Measurements from ENCODE around the gene SCARF2.
"Not testable (repeated sequence)": the region's sequence is repeated elsewhere in the genome, so short reads cannot be mapped to it uniquely, and the experiment has no call there.

Gene SCARF2

GRCh38 chr22:20437613-20438426 is at the start of gene SCARF2:
TSS of gene SCARF2 (minus strand) at chr22:20437825. CDS start at chr22:20437754, 71 bp downstream.
- Histone ChIP-seq H3K36me3 (peaks cover 7 to 13% (median 11%) of the 10 kb centered on the region in 11 experiments; a peak in 19 of 22 replicates), H3K9me3 (replicated peaks in 1 of 11) (no peaks in the 10 kb centered on the region), H3K4me3 (peak within 1 kb of the TSS; percentile 43 to 71 (median 58)), H3K4me1 (peaks cover 23 to 39% (median 29%) of the 10 kb centered on the region in 10 experiments), H4K20me1 (peaks cover 40 to 96% (median 67%) of the 10 kb centered on the region in 11 experiments; a peak in 19 of 22 replicates), H3K4me2 (peak within 1 kb of the TSS; percentile 67 to 96 (median 90)), H3K27ac (no peak within 1 kb of the TSS; a peak in 1 of 22 replicates), H3K27me3 (peaks cover 68 to 76% (median 74%) of the 10 kb centered on the region in 11 experiments), H3K9ac (peak within 1 kb of the TSS; percentile 30 to 65 (median 59); a peak in 20 of 22 replicates)
- TF ChIP-seq Cebpa-rat (IDR thresholded peaks at IDR 0.05) = no peak

GRCh38 chr22:20486229-20486628 is 48.6 kb upstream of the SCARF2 start:
- no peak overlapping the region for H3K4me3 ChIP-seq
- TF ChIP-seq Cebpa-rat (IDR thresholded peaks at IDR 0.05) = no peak
- H3K4me1 ChIP-seq = no peaks in the 10 kb centered on the region
- H3K4me2 ChIP-seq = no peak overlapping the region
- no peak overlapping the region for H3K27ac ChIP-seq
- no peak overlapping the region for H3K9ac ChIP-seq
- peaks cover 26 to 56% (median 41%) of the 10 kb centered on the region in 11 experiments for H3K36me3 ChIP-seq
- no peaks in the 10 kb centered on the region for H3K27me3 ChIP-seq
- H3K9me3 ChIP-seq (replicated peaks in 1 of 11) = 0 out of 22 replicates have a peak, but pooled peaks cover 0 to 5% (median 0%) of the 10 kb centered on the region in 11 experiments
- H4K20me1 ChIP-seq = peaks cover 12 to 49% (median 31%) of the 10 kb centered on the region in 11 experiments; a peak in 18 of 22 replicates

- Histone ChIP-seq H3K36me3 (peaks cover 26 to 57% (median 41%) of the 10 kb centered on the region in 11 experiments), H3K9me3 (replicated peaks in 1 of 11) (0 out of 22 replicates have a peak, but pooled peaks cover 0 to 5% (median 0%) of the 10 kb centered on the region in 11 experiments), H3K27ac (no peak overlapping the region), H3K27me3 (no peaks in the 10 kb centered on the region), H3K9ac (no peak overlapping the region), H3K4me2 (no peak overlapping the region), H3K4me1 (no peaks in the 10 kb centered on the region), H3K4me3 (no peak overlapping the region), H4K20me1 (peaks cover 4 to 38% (median 20%) of the 10 kb centered on the region in 11 experiments; a peak in 15 of 22 replicates)
- no peak for TF ChIP-seq Cebpa-rat (IDR thresholded peaks at IDR 0.05)
These were observed 47.5 kb upstream of the SCARF2 start for GRCh38 chr22:20484948-20485683.

- TF ChIP-seq Cebpa-rat (IDR thresholded peaks at IDR 0.05) = no peak
- H3K36me3 ChIP-seq = peaks cover 20 to 51% (median 35%) of the 10 kb centered on the region in 11 experiments
- H3K27ac ChIP-seq = no peak overlapping the region
These were observed 46.1 kb upstream of the SCARF2 start for GRCh38 chr22:20483771-20484170.

GRCh38 chr22:20483143-20483506 is 45.5 kb upstream of the SCARF2 start:
- not testable (repeated sequence) for H3K4me1 ChIP-seq; H3K4me3 ChIP-seq; H3K27me3 ChIP-seq; H3K27ac ChIP-seq; H3K9ac ChIP-seq; H3K9me3 ChIP-seq (replicated peaks in 1 of 11); H3K4me2 ChIP-seq
- Histone ChIP-seq H3K36me3 (peaks cover 16 to 44% (median 29%) of the 10 kb centered on the region in 11 experiments), H4K20me1 (peaks cover 0 to 18% (median 2%) of the 10 kb centered on the region in 11 experiments; a peak in 6 of 22 replicates)

More at GRCh38 chr22:20483771-20484170, 46.1 kb upstream of the SCARF2 start:
- Histone ChIP-seq H4K20me1 (peaks cover 0 to 24% (median 6%) of the 10 kb centered on the region in 11 experiments; a peak in 12 of 22 replicates), H3K27me3 (no peaks in the 10 kb centered on the region), H3K4me1 (no peaks in the 10 kb centered on the region), H3K9me3 (replicated peaks in 1 of 11) (peaks cover 0 to 5% (median 0%) of the 10 kb centered on the region in 11 experiments; a peak in 1 of 22 replicates), H3K4me2 (no peak overlapping the region), H3K9ac (no peak overlapping the region), H3K4me3 (no peak overlapping the region)

GRCh38 chr22:20479612-20480196 is 42.1 kb upstream of the SCARF2 start:
- Histone ChIP-seq H3K4me1 (no peaks in the 10 kb centered on the region), H3K9me3 (replicated peaks in 1 of 11) (peaks cover 0 to 5% (median 0%) of the 10 kb centered on the region in 11 experiments; a peak in 1 of 22 replicates), H3K4me3 (no peak overlapping the region), H3K27ac (no peak overlapping the region), H3K36me3 (peaks cover 12 to 37% (median 22%) of the 10 kb centered on the region in 11 experiments; a peak in 18 of 22 replicates), H4K20me1 (no peaks in the 10 kb centered on the region; a peak in 1 of 22 replicates), H3K27me3 (no peaks in the 10 kb centered on the region), H3K9ac (no peak overlapping the region), H3K4me2 (no peak overlapping the region)
- no peak for TF ChIP-seq Cebpa-rat (IDR thresholded peaks at IDR 0.05)

- H3K27ac ChIP-seq; H3K9ac ChIP-seq; H3K27me3 ChIP-seq; H4K20me1 ChIP-seq; H3K4me1 ChIP-seq; H3K4me3 ChIP-seq; H3K9me3 ChIP-seq (replicated peaks in 1 of 11); H3K4me2 ChIP-seq: not testable (repeated sequence)
- peaks cover 0 to 20% (median 10%) of the 10 kb centered on the region in 11 experiments; a peak in 14 of 22 replicates for H3K36me3 ChIP-seq
These were observed 40.4 kb upstream of the SCARF2 start for GRCh38 chr22:20478059-20478458.

GRCh38 chr22:20475569-20475968 is 37.9 kb upstream of the SCARF2 start:
- not testable (repeated sequence) for H3K27ac ChIP-seq; H3K4me1 ChIP-seq; H3K4me3 ChIP-seq; H4K20me1 ChIP-seq; H3K9me3 ChIP-seq (replicated peaks in 1 of 11); H3K9ac ChIP-seq; H3K27me3 ChIP-seq
- H3K36me3 ChIP-seq = peaks cover 10 to 18% (median 12%) of the 10 kb centered on the region in 11 experiments; a peak in 18 of 22 replicates
- H3K4me2 ChIP-seq = 0 out of 22 replicates have a peak overlapping the region, but pooled peaks of 1 of the 11 experiments have one; percentile 1

- H3K9me3 ChIP-seq (replicated peaks in 1 of 11) = peaks cover 0 to 4% (median 0%) of the 10 kb centered on the region in 11 experiments; a peak in 1 of 22 replicates
- no peaks in the 10 kb centered on the region for H3K27me3 ChIP-seq
- TF ChIP-seq Cebpa-rat (IDR thresholded peaks at IDR 0.05) = no peak
- peaks cover 12 to 23% (median 17%) of the 10 kb centered on the region in 11 experiments; a peak in 19 of 22 replicates for H3K36me3 ChIP-seq
- peaks cover 0 to 4% (median 0%) of the 10 kb centered on the region in 11 experiments; a peak in 2 of 22 replicates for H4K20me1 ChIP-seq
- H3K4me1 ChIP-seq = no peaks in the 10 kb centered on the region
- no peak overlapping the region for H3K4me2 ChIP-seq
- H3K9ac ChIP-seq = no peak overlapping the region
- H3K27ac ChIP-seq = no peak overlapping the region
- no peak overlapping the region for H3K4me3 ChIP-seq
These were observed 37.5 kb upstream of the SCARF2 start for GRCh38 chr22:20475115-20475436.
